Keratinocyte (primary cell): ENCODE results near the gene CFL2.

Experiments used
- CTCF ChIP-seq, 3 experiments: IDR thresholded peaks in 1 of 3; conservative IDR thresholded peaks in 1 of 3; optimal IDR thresholded peaks in 1 of 3; 2 replicates in 2 of 3; 3 replicates in 1 of 3; pipeline versions ENCODE3 to v1.5.1; 2011; ENCODE audit warnings: low read length in 3 of 3, mild to moderate bottlenecking in 3 of 3, moderate library complexity in 2 of 3, control low read depth in 1 of 3, inconsistent platforms in 1 of 3; ENCODE audit not compliant: insufficient read depth in 2 of 3; ENCODE audit errors: extremely low read depth in 1 of 3
- EZH2 ChIP-seq: IDR thresholded peaks from one replicate; pipeline ENCODE4 v1.6.1; 2012; ENCODE audit warnings: inconsistent platforms, mild to moderate bottlenecking, low read length, moderate library complexity

DNA sequence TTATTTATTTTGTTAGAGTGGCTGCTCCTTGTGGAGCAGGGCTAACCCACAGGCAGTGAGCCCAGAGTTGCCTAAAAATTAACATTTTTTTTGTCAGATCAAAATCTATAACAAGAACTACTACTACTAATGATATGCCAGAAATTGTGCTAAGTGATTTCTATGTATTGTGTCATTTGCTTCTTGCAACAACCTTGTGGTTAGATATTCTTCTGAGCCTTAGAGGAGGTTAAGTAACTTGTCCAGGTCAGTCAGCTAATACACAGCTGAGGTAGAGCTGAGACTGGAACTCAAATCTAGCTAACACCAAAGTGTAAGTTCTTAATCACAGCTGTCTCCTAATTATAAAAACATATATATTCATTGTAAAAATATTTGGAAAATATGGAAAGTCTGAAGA is 29.8 kb downstream of the CFL2 start:
- TF ChIP-seq CTCF (optimal IDR thresholded peaks at IDR 0.05 in 1 of 3, IDR thresholded peaks at IDR 0.05 in 1 of 3, conservative IDR thresholded peaks at IDR 0.05 in 1 of 3; ENCODE audit: extremely low read depth in 1 of 3, insufficient read depth in 2 of 3, low read length in 3 of 3) (no peak), EZH2 (no peak)
